ENCODE data around the gene THRB. TPM values are rescaled to one million over a fixed set of nuclear protein-coding genes. Genes with fewer than 3 reads are reported as not detected.

The THRB gene
- total and polyA plus RNA-seq, 9 of the 15 experiments (the other 6 are each of a cell fraction or from before 2014, with no cell fraction given), result 1.7 to 14.9 (median 6.9) TPM

DNA sequence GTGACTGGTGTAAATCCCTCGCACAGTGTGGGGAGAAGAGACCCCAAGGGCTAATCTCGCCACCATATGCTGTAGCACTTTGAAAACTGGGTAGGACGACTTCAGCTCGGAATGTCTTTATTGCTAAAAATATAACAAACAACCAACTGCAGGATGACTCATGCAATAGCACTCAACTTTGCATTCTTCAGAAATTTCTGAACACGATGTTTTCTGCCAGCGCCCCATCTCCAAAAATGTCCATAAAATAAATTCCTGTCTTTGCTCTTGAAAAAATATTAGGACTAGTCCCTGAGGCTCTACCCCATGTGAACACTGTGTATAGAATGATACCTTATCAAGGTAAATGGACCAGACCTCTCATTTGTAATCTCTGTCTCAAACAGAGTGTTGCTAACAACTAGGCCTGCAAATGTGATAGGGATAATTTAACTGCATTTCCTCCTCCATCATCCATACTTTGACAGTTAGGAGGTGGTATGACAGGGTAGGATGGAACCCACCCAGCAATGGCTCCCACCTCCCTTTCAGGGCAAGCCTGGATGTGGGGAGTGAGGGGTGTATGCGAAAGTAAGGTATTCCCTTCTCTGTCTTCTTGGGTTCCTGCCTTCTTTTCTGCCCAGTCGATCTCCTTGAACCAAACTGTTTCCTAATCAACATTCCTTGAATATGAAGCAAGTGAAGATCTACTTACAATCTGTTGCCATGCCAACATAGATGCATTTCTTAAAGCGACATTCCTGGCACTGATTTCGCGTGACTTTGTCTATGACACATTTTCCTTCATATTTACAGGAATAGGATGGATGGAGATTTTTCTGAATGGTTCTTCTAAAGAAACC is 348.4 kb downstream of the THRB start:
- H4K20me1 ChIP-seq (replicated peaks; ENCODE audit: control insufficient read depth, insufficient read depth, low read length), result no peaks in the 10 kb centered on the region
- intact Hi-C loops (cut with micrococcal nuclease), result loop anchor here (10.0 kb wide), 1 partner anchor 261 kb away; no protein-coding TSS in a partner anchor
- no peak overlapping the region for H3K9ac ChIP-seq (ENCODE audit: insufficient read depth in 1 of 2, low read depth in 2 of 2, low read length in 2 of 2)
- no peaks in the 10 kb centered on the region for H3K9me3 ChIP-seq (replicated peaks; ENCODE audit: control insufficient read depth, insufficient read depth, low read depth, low read length)
- no peak overlapping the region for H3K4me3 ChIP-seq
- FAIRE-seq (no peak), DNase-seq (ENCODE audit: extremely low read depth in 1 of 4, low spot score in 3 of 4) (no peak), ATAC-seq (no peak)
- H3K9me1 ChIP-seq (ENCODE audit: control insufficient read depth, insufficient read depth, low read length), result no peaks in the 10 kb centered on the region
- ChIA-PET CTCF (ENCODE audit: low intra/inter-chr PET ratio) (no interaction called here), POLR2A (interaction anchor here (0.6 to 1.1 kb wide), 2 partner anchors 13 to 29 kb away, joined by 3 to 4 read pairs; no protein-coding TSS in a partner anchor)
- TF ChIP-seq, protein P1, sequence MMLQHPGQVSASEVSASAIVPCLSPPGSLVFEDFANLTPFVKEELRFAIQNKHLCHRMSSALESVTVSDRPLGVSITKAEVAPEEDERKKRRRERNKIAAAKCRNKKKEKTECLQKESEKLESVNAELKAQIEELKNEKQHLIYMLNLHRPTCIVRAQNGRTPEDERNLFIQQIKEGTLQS (IDR thresholded peaks at IDR 0.05), result peak; percentile 59; the same call in 1 of the 2 replicates
- TF ChIP-seq, protein P1 (CRISPR knock-in tag; conservative IDR thresholded peaks at IDR 0.05), result no peak
- TF ChIP-seq, protein P2, sequence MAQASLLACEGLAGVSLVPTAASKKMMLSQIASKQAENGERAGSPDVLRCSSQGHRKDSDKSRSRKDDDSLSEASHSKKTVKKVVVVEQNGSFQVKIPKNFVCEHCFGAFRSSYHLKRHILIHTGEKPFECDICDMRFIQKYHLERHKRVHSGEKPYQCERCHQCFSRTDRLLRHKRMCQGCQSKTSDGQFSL (CRISPR knock-in tag; IDR thresholded peaks at IDR 0.05), result no peak
- TF ChIP-seq, protein P2 (tag; IDR thresholded peaks at IDR 0.05), result no peak
- TF ChIP-seq, protein P3, sequence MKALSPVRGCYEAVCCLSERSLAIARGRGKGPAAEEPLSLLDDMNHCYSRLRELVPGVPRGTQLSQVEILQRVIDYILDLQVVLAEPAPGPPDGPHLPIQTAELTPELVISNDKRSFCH (CRISPR knock-in tag; IDR thresholded peaks at IDR 0.05), result no peak
- TF ChIP-seq, protein P3 (tag; IDR thresholded peaks at IDR 0.05), result no peak
- TF ChIP-seq POLR2A (conservative IDR thresholded peaks at IDR 0.05) (no peak), JUND (IDR thresholded peaks at IDR 0.05; ENCODE audit: borderline replicate concordance, low read depth, low read length) (0 out of 2 replicates have a peak, but pooled peaks have one; percentile 40), JUND (tag; IDR thresholded peaks at IDR 0.05; ENCODE audit: borderline replicate concordance, low read depth, low read length) (0 out of 3 replicates have a peak, but pooled peaks have one; percentile 15), RFX1 (IDR thresholded peaks at IDR 0.05) (peak; percentile 62)
- TF ChIP-seq, protein P4, sequence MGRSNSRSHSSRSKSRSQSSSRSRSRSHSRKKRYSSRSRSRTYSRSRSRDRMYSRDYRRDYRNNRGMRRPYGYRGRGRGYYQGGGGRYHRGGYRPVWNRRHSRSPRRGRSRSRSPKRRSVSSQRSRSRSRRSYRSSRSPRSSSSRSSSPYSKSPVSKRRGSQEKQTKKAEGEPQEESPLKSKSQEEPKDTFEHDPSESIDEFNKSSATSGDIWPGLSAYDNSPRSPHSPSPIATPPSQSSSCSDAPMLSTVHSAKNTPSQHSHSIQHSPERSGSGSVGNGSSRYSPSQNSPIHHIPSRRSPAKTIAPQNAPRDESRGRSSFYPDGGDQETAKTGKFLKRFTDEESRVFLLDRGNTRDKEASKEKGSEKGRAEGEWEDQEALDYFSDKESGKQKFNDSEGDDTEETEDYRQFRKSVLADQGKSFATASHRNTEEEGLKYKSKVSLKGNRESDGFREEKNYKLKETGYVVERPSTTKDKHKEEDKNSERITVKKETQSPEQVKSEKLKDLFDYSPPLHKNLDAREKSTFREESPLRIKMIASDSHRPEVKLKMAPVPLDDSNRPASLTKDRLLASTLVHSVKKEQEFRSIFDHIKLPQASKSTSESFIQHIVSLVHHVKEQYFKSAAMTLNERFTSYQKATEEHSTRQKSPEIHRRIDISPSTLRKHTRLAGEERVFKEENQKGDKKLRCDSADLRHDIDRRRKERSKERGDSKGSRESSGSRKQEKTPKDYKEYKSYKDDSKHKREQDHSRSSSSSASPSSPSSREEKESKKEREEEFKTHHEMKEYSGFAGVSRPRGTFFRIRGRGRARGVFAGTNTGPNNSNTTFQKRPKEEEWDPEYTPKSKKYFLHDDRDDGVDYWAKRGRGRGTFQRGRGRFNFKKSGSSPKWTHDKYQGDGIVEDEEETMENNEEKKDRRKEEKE (IDR thresholded peaks at IDR 0.05; ENCODE audit: borderline replicate concordance in 1 of 2, control insufficient read depth in 1 of 2, low read depth in 2 of 2, low read length in 1 of 2), result no peak
- 47% methylated on average over 11 of the region's 11 CpGs for WGBS (ENCODE audit: insufficient coverage, low coverage, missing lambda C conversion rate)
- no TSS peak for BruUV-seq (replicated peaks)
- H3K27ac ChIP-seq (ENCODE audit: extremely low read depth, low read depth, low read length), result no peak overlapping the region
- no peak overlapping the region for H2AFZ ChIP-seq (ENCODE audit: low read depth, low read length)
- H3K79me2 ChIP-seq (ENCODE audit: control insufficient read depth, insufficient read depth, low read length), result no peaks in the 10 kb centered on the region
- no peaks in the 10 kb centered on the region for H3K36me3 ChIP-seq (ENCODE audit: control insufficient read depth, insufficient read depth, low read length)
- no peak overlapping the region for H3K4me2 ChIP-seq (ENCODE audit: insufficient read depth, low read length)
- in situ Hi-C loops (cut with MboI), result no loop called here
- H3K4me1 ChIP-seq (replicated peaks in 1 of 2; ENCODE audit: control insufficient read depth in 2 of 2, insufficient read depth in 2 of 2, low read length in 2 of 2), result no peaks in the 10 kb centered on the region
- H3K27me3 ChIP-seq (ENCODE audit: control insufficient read depth in 2 of 2, insufficient read depth in 2 of 2, low read length in 2 of 2), result no peaks in the 10 kb centered on the region

Measured in K562 (cell line).